ENCODE measurements around the gene POP4. TPM values are rescaled to one million over a fixed set of nuclear protein-coding genes. Genes with fewer than 3 reads are reported as not detected.

Gene POP4
- total and polyA plus RNA-seq, 2 of the 8 experiments (the other 6 are each of a cell fraction or from before 2014, with no cell fraction given): 29.1 to 41.5 TPM

GRCh38 chr19:29566496-29567054 is 39.5 kb upstream of the POP4 start:
- no peaks in the 10 kb centered on the region for H3K9me3 ChIP-seq (ENCODE audit: insufficient read depth in 2 of 2, low read depth in 1 of 2, low read length in 1 of 2)
- no peak overlapping the region for H4K5ac ChIP-seq (ENCODE audit: insufficient read length, low read depth, low read length)
- H3K27me3 ChIP-seq (replicated peaks in 1 of 4; ENCODE audit: control insufficient read depth in 3 of 4, extremely low read depth in 1 of 4, insufficient read depth in 3 of 4, low read length in 3 of 4): no peaks in the 10 kb centered on the region; a peak in 1 of 7 replicates
- no peak for FAIRE-seq
- no peak overlapping the region for H2BK12ac ChIP-seq (ENCODE audit: low read depth, low read length)
- no peak overlapping the region for H3K56ac ChIP-seq (replicated peaks; ENCODE audit: insufficient read length, low read depth, low read length)
- no peak overlapping the region for H3K18ac ChIP-seq (ENCODE audit: extremely low read depth, low read length)
- H3K4me1 ChIP-seq (replicated peaks in 1 of 4; ENCODE audit: control insufficient read depth in 3 of 4, insufficient read depth in 4 of 4, low read length in 3 of 4): peaks cover 0 to 10% (median 0%) of the 10 kb centered on the region in 4 experiments; a peak in 3 of 7 replicates
- H3K79me1 ChIP-seq (ENCODE audit: low read depth, low read length): no peaks in the 10 kb centered on the region
- no peak overlapping the region for H3K27ac ChIP-seq (ENCODE audit: low read depth, low read length)
- no peak overlapping the region for H2BK15ac ChIP-seq (ENCODE audit: low read length)
- H4K8ac ChIP-seq (ENCODE audit: extremely low read depth, insufficient read depth, low read length): no peak overlapping the region
- peak overlapping the region; percentile 42 for H3K14ac ChIP-seq (ENCODE audit: insufficient read length)
- DNase-seq (ENCODE audit: low read depth in 1 of 2, low spot score in 2 of 2): no peak
- WGBS, 2 experiments (ENCODE audit: extremely low coverage in 1 of 2, insufficient coverage in 1 of 2, insufficient read length in 1 of 2, insufficient replicate concordance in 2 of 2, low coverage in 1 of 2, low lambda C conversion rate in 2 of 2, missing lambda C conversion rate in 1 of 2): 79% methylated on average over 2 of the region's 3 CpGs; no CpG with 5 or more reads in 1 of the 2 experiments
- peaks cover 0 to 4% of the 10 kb centered on the region in 2 experiments for H4K20me1 ChIP-seq (replicated peaks in 1 of 2; ENCODE audit: control insufficient read depth in 1 of 2, insufficient read depth in 2 of 2, low read length in 2 of 2)
- no peak overlapping the region for H3K23ac ChIP-seq (ENCODE audit: insufficient read length)
- no peaks in the 10 kb centered on the region for H3K79me2 ChIP-seq (ENCODE audit: control insufficient read depth in 1 of 2, insufficient read depth in 2 of 2, low read length in 2 of 2)
- H2BK5ac ChIP-seq (ENCODE audit: low read depth, low read length): no peak overlapping the region
- H3K4me3 ChIP-seq (ENCODE audit: extremely low read depth in 1 of 4, insufficient read depth in 2 of 4, low read depth in 3 of 4, low read length in 4 of 4): no peak overlapping the region
- H2BK20ac ChIP-seq (ENCODE audit: low read length): no peak overlapping the region
- H2AK5ac ChIP-seq (ENCODE audit: low read depth, low read length): no peak overlapping the region
- H3K23me2 ChIP-seq (ENCODE audit: low read depth, low read length): no peaks in the 10 kb centered on the region
- H4K91ac ChIP-seq (replicated peaks; ENCODE audit: insufficient read length, low read length): no peak overlapping the region
- H2BK120ac ChIP-seq (replicated peaks; ENCODE audit: low read depth, low read length): no peak overlapping the region
- no peak overlapping the region for H2AFZ ChIP-seq (ENCODE audit: low read length)
- no peak overlapping the region for H3K4me2 ChIP-seq (ENCODE audit: insufficient read depth in 1 of 2, low read depth in 2 of 2, low read length in 2 of 2)
- ChIA-PET POLR2A (ENCODE audit: partially characterized antibody) (no interaction called here), CTCF (ENCODE audit: partially characterized antibody) (interaction anchor here (0.6 kb wide), 1 partner anchor 74 kb away, joined by 3 read pairs; no protein-coding TSS in a partner anchor)
- no peak overlapping the region for H3K9ac ChIP-seq (replicated peaks in 1 of 4; ENCODE audit: extremely low read depth in 1 of 4, low read depth in 3 of 4, low read length in 3 of 4)
- no peaks in the 10 kb centered on the region for H3K36me3 ChIP-seq (ENCODE audit: control insufficient read depth in 2 of 4, insufficient read depth in 4 of 4, low read length in 3 of 4)
- TF ChIP-seq CBX5 (IDR thresholded peaks at IDR 0.05; ENCODE audit: low read depth, low read length): no peak
- no peak for TF ChIP-seq TAF1 (IDR thresholded peaks at IDR 0.05; ENCODE audit: low read depth, low read length)
- TF ChIP-seq CREB1 (IDR thresholded peaks at IDR 0.05): no peak
- no peak for TF ChIP-seq SIRT6 (IDR thresholded peaks at IDR 0.05; ENCODE audit: low read length)
- TF ChIP-seq EP300 (IDR thresholded peaks at IDR 0.05; ENCODE audit: borderline replicate concordance in 1 of 2, low read depth in 2 of 2, low read length in 2 of 2): no peak
- TF ChIP-seq CHD2 (IDR thresholded peaks at IDR 0.05; ENCODE audit: low read length): no peak
- no peak for TF ChIP-seq ASH2L (IDR thresholded peaks at IDR 0.05; ENCODE audit: low read length)
- TF ChIP-seq RFX5 (IDR thresholded peaks at IDR 0.05; ENCODE audit: borderline replicate concordance, low read depth, low read length): no peak
- TF ChIP-seq ZNF274 (IDR thresholded peaks at IDR 0.05; ENCODE audit: borderline replicate concordance, extremely low read depth, low read length): no peak
- no peak for TF ChIP-seq KDM5A (IDR thresholded peaks at IDR 0.05; ENCODE audit: low read length)
- no peak for TF ChIP-seq RAD21 (IDR thresholded peaks at IDR 0.05 in 1 of 2, conservative IDR thresholded peaks at IDR 0.05 in 1 of 2; ENCODE audit: low read depth in 2 of 2, low read length in 2 of 2)
- no peak overlapping the region for H3K4ac ChIP-seq (replicated peaks; ENCODE audit: insufficient read length, low read depth, low read length)
